ENCODE measurements around the gene TSC1. TPM values are rescaled to one million over a fixed set of nuclear protein-coding genes. Genes with fewer than 3 reads are reported as not detected.
A peak's percentile ranks its signal among the peaks of the same experiment; 100 is the strongest.

TSC1 gene
- total and polyA plus RNA-seq, 10 of the 15 experiments (the other 5 are each of a cell fraction or from before 2014, with no cell fraction given): 4.0 to 48.0 (median 14.9) TPM

- ATAC-seq (no peak), FAIRE-seq (no peak), DNase-seq (ENCODE audit: low read depth, low spot score) (no peak)
- intact Hi-C loops (cut with micrococcal nuclease; ENCODE audit: unreplicated experiment) (loop anchor here (10.0 kb wide), 1 partner anchor 174 kb away; no protein-coding TSS in a partner anchor), in situ Hi-C loops (cut with MboI) (no loop called here)
- Histone ChIP-seq H3K9ac (ENCODE audit: control insufficient read depth, insufficient read depth, low read length) (no peak within 1 kb of the TSS), H2AFZ (ENCODE audit: control insufficient read depth, low read depth, low read length) (no peak within 1 kb of the TSS), H3K4me2 (ENCODE audit: control insufficient read depth, insufficient read depth) (no peak within 1 kb of the TSS), H3K4me3 (no peak within 1 kb of the TSS), H4K20me1 (ENCODE audit: control insufficient read depth, insufficient read depth) (no peaks in the 10 kb centered on the region), H3K27me3 (replicated peaks in 1 of 2; ENCODE audit: control insufficient read depth in 2 of 2, insufficient read depth in 2 of 2, low read length in 1 of 2) (peaks cover 6% of the 10 kb centered on the region in 2 experiments; a peak in 1 of 4 replicates), H3K4me1 (ENCODE audit: control insufficient read depth, insufficient read depth, low read length) (no peaks in the 10 kb centered on the region), H3K27ac (ENCODE audit: control insufficient read depth, insufficient read depth) (no peak within 1 kb of the TSS), H3K9me3 (replicated peaks; ENCODE audit: control insufficient read depth, insufficient read depth, low read length) (no peaks in the 10 kb centered on the region; the same call in 2 of the 3 replicates), H3K36me3 (ENCODE audit: control insufficient read depth in 2 of 2, insufficient read depth in 2 of 2, low read length in 1 of 2) (no peaks in the 10 kb centered on the region), H3K79me2 (ENCODE audit: control insufficient read depth, insufficient read depth, low read length) (no peaks in the 10 kb centered on the region)
- no peak for TF ChIP-seq CHD2 (IDR thresholded peaks at IDR 0.05; ENCODE audit: borderline replicate concordance, low read depth, low read length)
- no peak for TF ChIP-seq RELA (IDR thresholded peaks at IDR 0.05; ENCODE audit: borderline replicate concordance, partially characterized antibody)
- peak; percentile 49; the same call in 1 of the 2 replicates for TF ChIP-seq REST (IDR thresholded peaks at IDR 0.05; ENCODE audit: low read depth, low read length)
- BruUV-seq (replicated peaks): no TSS peak
- CTCF ChIA-PET: interaction anchor here (0.6 to 2.9 kb wide), 14 partner anchors 14 to 1298 kb away, joined by 3 to 16 read pairs (median 4); no protein-coding TSS in a partner anchor
- RAD21 ChIA-PET (ENCODE audit: unreplicated experiment): interaction anchor here (0.7 to 1.2 kb wide), 4 partner anchors 27 to 525 kb away, joined by 3 to 5 read pairs (median 3); partner anchors contain the start of gene CACFD1
- WGBS (ENCODE audit: insufficient coverage, insufficient replicate concordance, low lambda C conversion rate, missing lambda C conversion rate): 11% methylated on average over 26 of the region's 26 CpGs
- POLR2A ChIA-PET: no interaction called here
- SMC1A ChIA-PET (ENCODE audit: uncharacterized antibody, unreplicated experiment): interaction anchor here (0.9 to 1.6 kb wide), 4 partner anchors 12 to 76 kb away, joined by 3 to 6 read pairs (median 3); no protein-coding TSS in a partner anchor
Observed at GRCh38 chr9:132978451-132979131, 34.2 kb upstream of the TSC1 start, which contains the start of gene GFI1B. Gene GFI1B, plus strand, starts transcription at chr9:132978694. Its CDS starts 7,985 bp downstream, at chr9:132986679.
